NT2/D1 (cell line): Measurements from ENCODE around the gene RASAL2.

ENCODE experiments used
- SUZ12 ChIP-seq: IDR thresholded peaks from 2 replicates; pipeline ENCODE4 v1.6.1; 2011; ENCODE audit not compliant: insufficient read length, insufficient read depth; ENCODE audit errors: extremely low read depth
- YY1 ChIP-seq: IDR thresholded peaks from 2 replicates; pipeline ENCODE4 v1.6.1; 2011; ENCODE audit not compliant: insufficient read length, insufficient read depth

DNA sequence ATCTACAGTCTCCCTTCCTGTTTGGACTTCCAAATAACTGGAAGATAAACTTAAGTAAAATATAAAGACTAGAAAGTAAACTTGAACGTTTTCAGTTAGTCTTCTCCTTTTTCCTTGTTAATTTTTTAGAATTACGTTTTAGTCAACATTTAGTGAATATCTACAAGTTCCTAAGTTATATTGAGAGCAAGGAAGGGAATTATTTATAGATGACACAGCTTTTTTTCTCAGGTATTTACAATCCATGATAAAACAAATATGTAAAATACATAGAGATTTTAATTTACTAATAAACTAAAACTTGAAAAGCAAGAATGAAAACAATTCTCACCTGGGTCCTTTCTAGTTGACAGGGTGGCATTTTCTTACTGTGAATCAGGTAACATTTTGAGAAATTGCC lies 313.3 kb downstream of the RASAL2 start:
- TF ChIP-seq YY1 = no peak
- TF ChIP-seq SUZ12 = no peak
